NB4 (cell line): ENCODE data around the gene CDH1.

Experiments
- DNase-seq: peaks from one replicate; pipeline ENCODE4 v3.0.0; 2010; ENCODE audit warnings: low read depth
- H3K4me3 ChIP-seq: one replicate; pipeline ENCODE4 v1.5.1; 2011; ENCODE audit warnings: mild to moderate bottlenecking, low read depth, low read length, moderate library complexity
- MYC ChIP-seq: IDR thresholded peaks from 2 replicates; pipeline ENCODE4 v1.6.1; 2011; ENCODE audit warnings: low read depth, low read length
- POLR2A ChIP-seq: IDR thresholded peaks from 2 replicates; pipeline ENCODE4 v1.6.1; 2011; ENCODE audit warnings: mild to moderate bottlenecking; ENCODE audit not compliant: insufficient read length; ENCODE audit errors: extremely low read depth
- TF ChIP-seq, protein P1 (sequence below): IDR thresholded peaks from one replicate; pipeline ENCODE4 v1.5.1; 2012; ENCODE audit warnings: low read depth, low read length
- TF ChIP-seq, protein P2 (sequence below): IDR thresholded peaks from 2 replicates; pipeline ENCODE4 v1.6.1; 2011; ENCODE audit warnings: low read depth, low read length

The CDH1 gene

GRCh38 chr16:68774982-68775634 lies 38.0 kb downstream of the CDH1 start:
- no peak overlapping the region for H3K4me3 ChIP-seq
- DNase-seq, result no peak
- TF ChIP-seq, protein P1, sequence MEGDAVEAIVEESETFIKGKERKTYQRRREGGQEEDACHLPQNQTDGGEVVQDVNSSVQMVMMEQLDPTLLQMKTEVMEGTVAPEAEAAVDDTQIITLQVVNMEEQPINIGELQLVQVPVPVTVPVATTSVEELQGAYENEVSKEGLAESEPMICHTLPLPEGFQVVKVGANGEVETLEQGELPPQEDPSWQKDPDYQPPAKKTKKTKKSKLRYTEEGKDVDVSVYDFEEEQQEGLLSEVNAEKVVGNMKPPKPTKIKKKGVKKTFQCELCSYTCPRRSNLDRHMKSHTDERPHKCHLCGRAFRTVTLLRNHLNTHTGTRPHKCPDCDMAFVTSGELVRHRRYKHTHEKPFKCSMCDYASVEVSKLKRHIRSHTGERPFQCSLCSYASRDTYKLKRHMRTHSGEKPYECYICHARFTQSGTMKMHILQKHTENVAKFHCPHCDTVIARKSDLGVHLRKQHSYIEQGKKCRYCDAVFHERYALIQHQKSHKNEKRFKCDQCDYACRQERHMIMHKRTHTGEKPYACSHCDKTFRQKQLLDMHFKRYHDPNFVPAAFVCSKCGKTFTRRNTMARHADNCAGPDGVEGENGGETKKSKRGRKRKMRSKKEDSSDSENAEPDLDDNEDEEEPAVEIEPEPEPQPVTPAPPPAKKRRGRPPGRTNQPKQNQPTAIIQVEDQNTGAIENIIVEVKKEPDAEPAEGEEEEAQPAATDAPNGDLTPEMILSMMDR, result no peak
- TF ChIP-seq, protein P2, sequence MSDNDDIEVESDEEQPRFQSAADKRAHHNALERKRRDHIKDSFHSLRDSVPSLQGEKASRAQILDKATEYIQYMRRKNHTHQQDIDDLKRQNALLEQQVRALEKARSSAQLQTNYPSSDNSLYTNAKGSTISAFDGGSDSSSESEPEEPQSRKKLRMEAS, result no peak
- no peak for TF ChIP-seq POLR2A
- TF ChIP-seq MYC, result no peak

DNA sequence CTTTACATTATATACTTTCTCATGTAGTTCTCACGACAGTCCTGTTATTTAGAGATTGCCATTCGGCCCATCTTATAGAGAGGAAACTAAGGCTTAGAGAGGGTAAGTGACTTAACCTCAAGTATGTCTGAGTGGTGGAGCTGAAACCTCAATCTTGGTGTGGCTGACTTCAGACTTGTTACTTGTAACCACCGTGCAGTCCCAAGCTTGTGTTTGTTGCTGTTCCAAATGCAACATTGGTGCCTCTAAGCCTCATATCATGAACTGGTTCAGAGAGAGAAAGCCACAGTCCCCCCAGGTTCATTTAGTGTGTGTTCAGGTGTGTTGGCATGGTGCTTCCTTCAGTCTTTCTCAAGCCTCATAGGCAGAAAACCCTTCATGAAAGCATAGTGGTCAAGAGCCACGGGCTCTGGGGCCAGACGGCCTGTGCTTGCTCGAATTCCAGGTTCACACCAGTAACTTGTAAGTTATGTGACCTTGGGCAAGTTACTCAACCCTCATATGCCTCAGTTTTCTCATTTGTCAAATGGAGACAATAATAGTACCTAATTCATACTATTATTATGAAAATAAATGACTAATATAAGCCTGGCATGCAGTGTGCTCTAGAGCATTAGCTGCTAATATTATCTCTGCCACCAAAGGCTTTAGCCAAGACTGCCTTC lies 39.9 kb downstream of the CDH1 start:
- H3K4me3 ChIP-seq, result no peak overlapping the region
- DNase-seq, result no peak
- TF ChIP-seq POLR2A (no peak), MYC (no peak)
- TF ChIP-seq, protein P2, result no peak

GRCh38 chr16:68778551-68779231 lies 41.6 kb downstream of the CDH1 start:
- no peak for DNase-seq
- H3K4me3 ChIP-seq, result no peak overlapping the region
- TF ChIP-seq MYC (no peak), POLR2A (no peak)
- TF ChIP-seq, protein P1, result no peak
- TF ChIP-seq, protein P2, result no peak

GRCh38 chr16:68779891-68780290 lies 42.8 kb downstream of the CDH1 start:
- TF ChIP-seq, protein P1, result no peak
- DNase-seq, result no peak
- no peak overlapping the region for H3K4me3 ChIP-seq

GRCh38 chr16:68781784-68782183 lies 44.7 kb downstream of the CDH1 start:
- TF ChIP-seq, protein P2, result no peak
- no peak for TF ChIP-seq MYC
- TF ChIP-seq, protein P1, result no peak
- no peak for TF ChIP-seq POLR2A
- H3K4me3 ChIP-seq, result no peak overlapping the region

More at GRCh38 chr16:68781784-68782183, 44.7 kb downstream of the CDH1 start:
- DNase-seq, result peak; percentile 60
